CD4-positive, alpha-beta T cell treated with Interleukin-15 for 4 hours (primary cell): ENCODE data around the gene VOPP1.
A peak's percentile ranks its signal among the peaks of the same experiment; 100 is the strongest.

ENCODE experiments used
- DNase-seq: peaks from one replicate; pipeline ENCODE4 v3.0.0-alpha.2; 2020; ENCODE audit warnings: low spot score

The VOPP1 gene

GRCh38 chr7:55532150-55532917, 40.0 kb downstream of the VOPP1 start:
- no peak for DNase-seq

DNA sequence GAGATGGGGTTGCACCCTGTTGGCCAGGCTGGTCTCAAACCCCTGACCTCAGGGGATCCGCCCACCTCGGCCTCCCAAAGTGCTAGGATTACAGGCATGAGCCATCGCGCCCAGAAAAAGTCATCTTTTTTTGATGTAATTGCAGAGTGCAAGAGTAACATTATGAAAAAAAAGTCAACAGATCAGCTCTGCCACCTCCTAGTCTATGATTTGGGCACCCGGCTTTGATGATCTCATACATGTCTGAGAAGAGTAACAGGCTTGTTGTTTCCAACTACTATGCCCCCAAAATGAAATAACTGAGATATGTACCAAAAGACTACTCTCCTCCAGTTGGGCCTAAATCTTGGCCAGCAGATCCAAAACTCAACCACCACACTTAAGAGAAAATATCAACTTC, 40.8 kb downstream of the VOPP1 start:
- DNase-seq: peak; percentile 34

DNA sequence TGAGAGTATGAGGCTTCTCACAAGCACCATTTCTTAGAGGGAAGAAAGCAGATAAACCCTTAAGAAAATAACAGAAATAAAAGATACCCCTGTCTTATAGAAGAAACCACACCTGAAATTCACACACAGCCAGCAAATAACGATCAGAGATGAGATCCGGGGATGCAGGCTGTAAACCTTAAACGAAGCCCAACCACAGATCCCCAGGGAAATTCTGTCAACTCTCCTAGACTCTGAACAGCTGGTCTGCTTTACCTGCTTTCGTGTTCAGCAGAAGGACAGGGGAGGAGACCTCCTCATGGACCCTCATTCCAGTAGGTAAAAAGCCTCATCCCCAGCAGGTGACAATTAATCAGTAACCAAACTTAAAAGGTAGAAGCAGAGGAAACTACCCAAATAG, 45.0 kb downstream of the VOPP1 start:
- DNase-seq: no peak

- no peak for DNase-seq
Observed at GRCh38 chr7:55526770-55527169, 45.5 kb downstream of the VOPP1 start.

- no peak for DNase-seq
Observed at GRCh38 chr7:55526329-55526728, 46.0 kb downstream of the VOPP1 start.

GRCh38 chr7:55524558-55525310, 47.6 kb downstream of the VOPP1 start:
- DNase-seq: no peak

DNA sequence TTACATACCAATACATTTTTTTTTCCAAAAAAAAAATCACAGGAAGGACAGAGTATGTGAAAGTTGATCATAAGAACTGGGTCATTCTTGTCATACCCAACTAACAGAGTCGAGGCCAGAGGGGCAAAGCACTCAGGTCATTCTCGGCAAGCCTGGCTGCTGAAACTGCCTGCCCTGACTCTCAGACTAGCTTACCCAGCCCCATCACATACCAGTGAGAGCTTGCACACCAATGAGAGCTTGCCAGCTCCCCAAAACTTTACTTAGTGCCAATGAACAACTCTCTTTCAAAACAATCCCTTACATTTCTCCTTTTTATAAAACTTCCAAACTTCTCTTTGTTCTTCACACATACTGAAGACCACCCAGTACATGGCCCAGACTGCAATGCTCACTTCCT, 48.9 kb downstream of the VOPP1 start:
- no peak for DNase-seq

- no peak for DNase-seq
Observed at GRCh38 chr7:55521917-55522902, 50.1 kb downstream of the VOPP1 start.

DNA sequence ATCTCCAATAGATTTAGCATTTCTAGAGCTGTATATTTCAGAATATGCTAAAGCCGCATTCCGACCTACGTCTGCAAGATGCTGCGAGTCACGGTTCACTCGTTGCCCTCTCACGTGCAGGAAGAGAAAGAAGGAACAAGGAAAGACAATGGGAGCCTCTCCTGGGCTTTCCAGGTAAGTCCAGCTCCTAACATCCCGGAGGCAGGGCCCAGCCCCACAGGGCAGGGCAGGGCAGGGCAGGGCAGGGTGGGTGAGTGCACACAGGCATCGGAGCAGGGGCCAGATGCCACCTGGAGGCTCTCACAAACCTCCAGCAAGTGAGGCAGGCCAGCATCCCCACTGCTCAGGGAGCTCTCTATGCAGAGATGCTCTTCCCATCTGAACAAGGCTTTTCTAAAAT, 50.8 kb downstream of the VOPP1 start:
- DNase-seq: no peak

- DNase-seq: no peak
Observed at GRCh38 chr7:55520426-55521140, 51.7 kb downstream of the VOPP1 start.

- DNase-seq: no peak
Observed at GRCh38 chr7:55518836-55519235, 53.5 kb downstream of the VOPP1 start.

DNA sequence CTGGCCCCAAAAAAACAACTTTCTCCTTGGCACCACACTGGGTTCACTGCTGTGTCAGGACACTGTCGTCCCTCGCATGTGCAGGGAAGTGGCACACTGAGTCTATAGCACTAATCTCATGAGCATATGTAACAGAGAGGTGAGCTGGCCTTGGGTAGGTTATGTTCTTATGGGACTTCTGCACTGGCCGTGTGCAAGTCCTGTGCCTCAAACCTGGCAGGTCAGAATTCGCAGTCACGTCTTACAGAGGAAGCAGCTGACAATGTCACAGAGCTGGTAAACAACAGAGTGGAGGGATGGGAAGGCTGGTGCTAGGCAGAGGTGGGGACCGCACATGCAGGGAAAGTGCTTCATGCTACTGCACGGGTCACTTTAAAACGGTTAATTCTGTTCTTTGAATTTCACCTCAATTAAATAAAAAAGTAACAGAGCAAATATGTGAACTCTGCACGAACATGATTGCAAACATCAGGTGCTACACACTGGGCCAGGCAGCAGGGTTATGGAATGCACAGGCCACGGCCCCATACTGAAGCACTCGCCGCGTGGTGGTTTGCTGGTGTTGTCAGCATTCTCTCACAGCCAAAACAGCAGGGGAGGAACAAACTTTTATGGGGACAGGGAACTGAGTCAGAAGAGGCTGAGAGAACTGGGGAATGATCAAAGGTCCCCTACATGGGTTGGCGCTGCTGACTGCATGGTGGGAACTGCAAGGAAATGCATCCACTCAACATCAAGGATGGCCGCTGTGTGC, 54.2 kb downstream of the VOPP1 start:
- no peak for DNase-seq

- peak; percentile 37 for DNase-seq
Observed at GRCh38 chr7:55517191-55517633, 55.1 kb downstream of the VOPP1 start.

DNA sequence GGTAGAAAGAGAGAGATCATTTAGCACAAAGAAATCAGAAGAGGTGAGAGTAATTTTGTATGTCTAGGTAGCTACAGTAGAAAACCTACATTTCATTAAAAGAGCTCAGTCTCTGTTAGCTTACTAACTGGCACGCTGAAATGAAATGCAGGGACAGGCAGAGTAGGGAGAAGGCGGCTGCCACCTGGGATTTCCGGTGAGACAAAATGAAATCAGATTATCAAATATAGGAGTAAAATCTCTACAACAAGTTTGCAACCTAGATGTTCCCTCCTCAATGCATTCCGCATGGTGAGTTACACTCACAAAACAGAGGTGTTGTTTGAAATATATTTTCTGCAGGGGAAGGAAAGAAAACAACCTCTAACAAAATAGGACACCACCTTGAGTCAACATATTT, 55.9 kb downstream of the VOPP1 start:
- no peak for DNase-seq

DNA sequence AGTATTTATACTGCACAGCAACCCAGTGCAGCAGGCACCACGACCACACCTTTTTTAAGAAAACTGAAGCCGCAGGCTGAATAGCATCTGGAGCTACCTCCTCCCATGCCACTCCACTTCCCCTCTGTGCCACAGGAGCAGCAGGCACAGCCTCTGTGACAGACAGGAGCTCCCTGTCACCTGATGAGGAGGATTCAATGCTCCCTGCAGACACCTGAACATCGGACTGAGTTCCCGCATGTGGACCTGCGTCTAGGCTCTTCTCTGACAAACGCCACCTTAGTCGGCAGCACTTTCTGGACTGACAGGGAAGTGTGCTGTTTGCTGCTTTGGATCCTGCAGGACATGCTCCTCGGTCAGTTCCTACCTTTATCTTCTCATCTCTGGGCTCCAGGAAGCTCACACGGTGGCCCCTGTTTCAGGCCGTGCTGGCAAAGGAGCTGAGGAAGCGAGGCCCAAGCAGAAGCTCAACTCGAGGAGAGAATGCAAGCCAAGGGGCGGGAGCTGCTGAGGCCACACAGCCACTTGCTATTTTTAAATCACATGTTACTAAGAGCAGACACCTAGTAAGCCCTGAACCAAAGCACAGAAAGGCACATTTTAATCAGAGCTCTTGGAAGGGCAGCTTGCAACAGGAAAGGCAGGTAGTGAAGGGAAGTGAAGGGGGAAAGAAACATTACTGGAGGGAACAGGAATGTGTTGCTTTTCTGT, 56.6 kb downstream of the VOPP1 start:
- no peak for DNase-seq

DNA sequence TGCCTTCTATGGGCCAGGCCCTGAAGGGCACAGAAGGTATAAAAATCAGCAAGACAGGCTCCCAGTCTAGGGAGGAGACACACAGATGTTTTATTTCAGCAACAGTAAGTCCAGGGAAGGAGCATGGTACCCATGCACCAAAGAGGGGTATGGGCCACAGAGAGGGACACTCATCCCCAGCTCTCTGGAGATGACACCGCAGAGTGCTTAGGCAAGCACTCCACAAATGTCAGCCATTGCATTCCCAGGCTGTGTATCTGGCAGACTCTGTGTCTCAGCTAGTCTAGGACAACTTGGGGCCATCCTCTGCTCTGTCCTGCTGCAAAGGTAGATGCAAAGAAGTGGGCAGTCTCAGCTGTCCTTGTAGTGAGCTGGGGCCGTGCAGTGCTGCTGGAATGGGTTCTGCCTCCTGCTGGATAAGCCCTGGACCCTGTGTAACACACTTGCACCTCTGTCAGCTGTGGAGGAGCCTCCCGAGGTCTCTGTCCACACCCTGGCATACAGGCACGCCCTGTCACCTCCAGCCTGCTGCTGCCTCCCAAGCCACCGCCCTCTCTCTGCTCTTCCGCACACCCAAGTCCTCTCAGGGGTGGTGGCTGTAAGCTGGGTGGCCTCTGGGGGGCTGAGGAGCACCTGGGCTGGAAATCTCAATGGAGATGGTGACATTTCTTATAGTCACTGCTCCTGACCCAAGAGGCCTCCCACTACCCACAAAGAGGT, 57.6 kb downstream of the VOPP1 start:
- DNase-seq: no peak

- DNase-seq: no peak
Observed at GRCh38 chr7:55513868-55514267, 58.4 kb downstream of the VOPP1 start.

DNA sequence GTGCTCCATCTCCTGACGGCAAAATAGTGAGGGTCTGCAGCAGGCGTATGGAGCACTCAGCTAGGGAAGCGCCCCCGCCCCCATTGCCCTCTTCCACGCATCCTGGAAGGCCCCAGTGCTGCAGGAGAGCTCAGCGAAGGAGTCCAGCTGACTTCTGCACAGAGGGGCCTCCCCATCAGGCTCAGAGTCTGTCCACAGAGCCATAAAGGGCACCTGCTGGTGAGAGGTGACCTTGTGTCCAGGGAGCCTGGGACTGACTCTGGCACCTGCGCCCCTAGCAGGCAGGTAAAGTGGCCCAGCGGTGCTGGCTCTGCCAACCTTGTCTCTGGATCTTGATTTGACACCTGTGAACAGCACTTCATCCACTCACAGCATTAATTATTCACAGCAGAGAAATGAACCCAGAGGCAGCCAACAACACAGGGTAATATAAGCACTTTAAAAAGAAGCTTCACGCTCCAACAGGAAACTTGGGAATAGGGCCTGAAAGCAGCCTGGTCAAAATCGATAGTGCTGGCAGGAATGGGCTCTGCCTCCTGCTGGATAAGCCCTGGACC, 59.6 kb downstream of the VOPP1 start:
- no peak for DNase-seq

GRCh38 chr7:55510621-55511020, 61.7 kb downstream of the VOPP1 start:
- DNase-seq: no peak
